ENCODE measurements around the gene PRR36. TPM values are rescaled to one million over a fixed set of nuclear protein-coding genes. Genes with fewer than 3 reads are reported as not detected.

Gene PRR36
- total RNA-seq, 4 donors from 2014 or later = 0.35 to 0.85 TPM; not detected in 2

DNA sequence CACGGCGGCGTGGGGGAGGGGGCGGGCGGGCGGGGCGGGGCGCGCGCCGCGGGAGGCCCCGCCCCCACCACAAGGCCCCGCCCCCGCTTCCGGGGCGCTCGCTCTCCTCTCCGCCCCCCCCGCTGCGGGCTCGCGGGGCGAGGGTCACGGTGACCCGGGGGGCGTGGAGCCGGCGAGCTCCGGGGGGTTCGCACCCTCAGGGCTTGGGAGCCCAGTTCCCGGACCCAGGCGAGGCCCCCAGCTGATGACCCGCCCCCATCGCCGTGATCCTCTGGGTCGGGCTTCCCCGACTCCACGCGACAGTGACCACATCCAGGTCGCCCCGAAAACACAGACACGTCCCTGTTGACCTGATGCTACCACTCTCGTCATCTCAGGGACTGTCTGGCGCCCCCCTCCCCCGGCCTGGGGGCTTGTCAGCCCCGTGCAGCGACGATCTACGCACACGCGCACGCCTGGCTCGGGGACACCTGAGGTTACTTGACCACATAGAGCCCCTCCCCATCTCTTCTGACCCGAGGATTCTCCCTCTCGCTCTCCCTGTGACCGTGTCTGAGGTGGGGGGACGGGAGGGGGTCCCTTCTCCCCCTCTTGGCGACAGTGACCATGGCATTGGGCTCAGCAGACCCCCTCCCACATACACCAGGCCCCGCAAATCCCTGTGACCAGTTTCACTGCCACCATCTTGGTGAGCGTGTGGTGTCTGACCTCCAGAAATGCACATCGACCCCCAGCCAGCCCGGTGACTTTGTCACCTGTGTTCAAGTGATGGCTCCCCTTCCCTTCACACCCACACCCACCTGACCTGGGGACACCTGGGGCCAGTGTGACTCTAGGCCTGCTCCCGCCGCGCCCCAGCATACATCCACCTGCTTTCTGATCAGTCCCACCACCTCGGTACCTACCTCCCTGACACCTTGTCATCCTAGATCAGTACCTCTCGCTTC, 30.2 kb upstream of the PRR36 start:
- intact Hi-C loops (cut with DNase I; ENCODE audit: low total_unique reads) = no loop called here
- DNase-seq = peak; percentile 58 to 72
- no peaks in the 10 kb centered on the region for H3K27me3 ChIP-seq
- no peaks in the 10 kb centered on the region for H3K9me3 ChIP-seq
- H3K4me1 ChIP-seq = peaks cover 10 to 14% of the 10 kb centered on the region in 2 donors
- TF ChIP-seq POLR2A (IDR thresholded peaks at IDR 0.05) = no peak
- TF ChIP-seq, protein P1, sequence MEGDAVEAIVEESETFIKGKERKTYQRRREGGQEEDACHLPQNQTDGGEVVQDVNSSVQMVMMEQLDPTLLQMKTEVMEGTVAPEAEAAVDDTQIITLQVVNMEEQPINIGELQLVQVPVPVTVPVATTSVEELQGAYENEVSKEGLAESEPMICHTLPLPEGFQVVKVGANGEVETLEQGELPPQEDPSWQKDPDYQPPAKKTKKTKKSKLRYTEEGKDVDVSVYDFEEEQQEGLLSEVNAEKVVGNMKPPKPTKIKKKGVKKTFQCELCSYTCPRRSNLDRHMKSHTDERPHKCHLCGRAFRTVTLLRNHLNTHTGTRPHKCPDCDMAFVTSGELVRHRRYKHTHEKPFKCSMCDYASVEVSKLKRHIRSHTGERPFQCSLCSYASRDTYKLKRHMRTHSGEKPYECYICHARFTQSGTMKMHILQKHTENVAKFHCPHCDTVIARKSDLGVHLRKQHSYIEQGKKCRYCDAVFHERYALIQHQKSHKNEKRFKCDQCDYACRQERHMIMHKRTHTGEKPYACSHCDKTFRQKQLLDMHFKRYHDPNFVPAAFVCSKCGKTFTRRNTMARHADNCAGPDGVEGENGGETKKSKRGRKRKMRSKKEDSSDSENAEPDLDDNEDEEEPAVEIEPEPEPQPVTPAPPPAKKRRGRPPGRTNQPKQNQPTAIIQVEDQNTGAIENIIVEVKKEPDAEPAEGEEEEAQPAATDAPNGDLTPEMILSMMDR (IDR thresholded peaks at IDR 0.05) = no peak
- H3K4me3 ChIP-seq = peak overlapping the region; percentile 57 to 79
- peak overlapping the region; percentile 83 to 90 for H3K27ac ChIP-seq
- H3K36me3 ChIP-seq = no peaks in the 10 kb centered on the region

DNA sequence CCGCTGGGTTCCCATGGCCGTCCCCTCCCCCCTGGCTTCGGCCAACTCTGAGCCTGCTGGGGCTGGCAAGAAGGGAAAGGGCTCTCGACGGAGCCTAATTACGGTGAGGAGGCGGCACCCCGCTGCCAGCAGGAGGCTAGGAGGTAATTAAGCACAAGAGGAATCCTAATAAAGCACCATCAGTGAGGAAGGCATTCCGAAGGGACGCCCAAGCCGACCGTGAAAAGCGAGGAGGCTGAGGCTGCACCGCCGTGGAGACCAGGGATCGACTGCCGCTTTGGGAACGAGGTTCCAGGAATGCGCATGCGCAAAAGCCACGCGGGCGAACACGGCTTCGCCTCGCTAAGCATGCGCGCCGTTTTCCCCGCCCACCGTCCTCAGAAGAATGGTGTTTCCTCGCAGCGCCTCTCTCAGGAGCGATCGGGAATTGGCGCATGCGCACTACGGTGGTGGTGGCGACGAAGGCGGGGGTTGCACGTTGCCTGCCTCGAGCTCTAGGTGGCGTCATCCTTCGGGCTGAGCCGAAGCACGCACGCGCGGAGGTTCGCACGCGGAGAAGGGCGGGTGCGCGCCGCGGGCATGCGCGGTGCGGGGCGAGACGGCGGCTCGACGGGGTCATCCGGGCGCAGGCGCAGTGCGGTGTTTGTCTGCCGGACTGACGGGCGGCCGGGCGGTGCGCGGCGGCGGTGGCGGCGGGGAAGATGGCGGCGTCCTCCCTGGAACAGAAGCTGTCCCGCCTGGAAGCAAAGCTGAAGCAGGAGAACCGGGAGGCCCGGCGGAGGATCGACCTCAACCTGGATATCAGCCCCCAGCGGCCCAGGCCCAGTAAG, 29.3 kb upstream of the PRR36 start, which contains the start of gene MAP2K7:
MAP2K7 (plus strand) TSS at position 634 of the 830 bp plus-strand sequence; CDS start at position 702, 68 bp downstream.
- TF ChIP-seq, protein P1 (IDR thresholded peaks at IDR 0.05) = peak; percentile 60 to 91 (median 66)
- TF ChIP-seq POLR2A (IDR thresholded peaks at IDR 0.05) = peak; percentile 67 to 89
- H3K9me3 ChIP-seq = no peaks in the 10 kb centered on the region
- DNase-seq = peak; percentile 100
- peaks cover 10 to 14% of the 10 kb centered on the region in 2 donors for H3K4me1 ChIP-seq
- intact Hi-C loops (cut with DNase I; ENCODE audit: low total_unique reads) = no loop called here
- H3K36me3 ChIP-seq = no peaks in the 10 kb centered on the region
- H3K4me3 ChIP-seq = peak within 1 kb of the TSS; percentile 57 to 79
- peak within 1 kb of the TSS; percentile 83 to 90 for H3K27ac ChIP-seq
- no peaks in the 10 kb centered on the region for H3K27me3 ChIP-seq

DNA sequence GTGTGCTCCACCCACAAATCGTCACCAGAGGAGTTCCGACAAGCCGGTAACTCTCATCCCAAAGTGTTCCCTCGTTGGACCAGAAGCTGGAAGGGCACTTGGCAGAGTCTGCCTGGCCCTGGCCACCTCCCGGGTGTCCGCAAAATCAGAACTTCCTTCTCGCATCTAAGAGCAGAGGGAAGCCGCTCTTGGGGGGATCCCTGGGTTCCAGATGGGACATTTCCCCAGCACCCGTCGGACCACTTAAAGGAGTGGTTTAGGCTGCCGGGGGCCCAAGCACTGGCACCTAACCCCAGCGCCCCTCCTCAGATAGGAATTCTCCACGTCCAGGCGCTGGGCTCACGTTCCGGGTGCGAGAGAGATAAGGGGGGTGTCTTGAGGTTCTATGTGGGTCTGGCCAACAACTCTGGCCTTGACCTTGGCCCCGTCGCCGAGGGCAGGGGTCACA, 28.6 kb upstream of the PRR36 start:
- DNase-seq = peak in 1 of 2 donors; percentile 39
- H3K27ac ChIP-seq = peak overlapping the region; percentile 81 to 85
- intact Hi-C loops (cut with DNase I; ENCODE audit: low total_unique reads) = no loop called here

DNA sequence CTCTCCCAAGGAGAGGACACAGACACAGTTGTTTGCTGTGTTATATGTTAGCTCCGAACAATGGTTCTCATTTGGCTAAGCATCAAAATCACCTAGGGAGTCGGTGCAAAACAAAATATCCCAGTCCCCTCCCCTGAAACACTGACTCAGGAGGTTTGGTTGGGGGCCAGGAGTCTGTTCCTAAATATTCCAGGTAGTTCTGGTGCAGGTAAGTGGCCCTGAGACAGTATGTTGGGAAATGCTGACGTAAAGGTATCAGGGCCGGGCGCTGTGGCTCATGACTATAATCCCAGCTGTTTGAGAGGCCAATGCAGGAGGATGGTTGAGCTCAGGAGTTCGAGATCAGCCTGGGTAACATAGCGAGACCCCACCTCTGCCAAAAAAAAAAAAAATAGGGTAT, 27.1 kb upstream of the PRR36 start:
- TF ChIP-seq POLR2A (IDR thresholded peaks at IDR 0.05) = no peak
- TF ChIP-seq, protein P1 (IDR thresholded peaks at IDR 0.05) = no peak
- H3K4me3 ChIP-seq = no peak overlapping the region
- H3K4me1 ChIP-seq = peaks cover 10 to 14% of the 10 kb centered on the region in 2 donors
- H3K27ac ChIP-seq = no peak overlapping the region
- H3K36me3 ChIP-seq = no peaks in the 10 kb centered on the region
- intact Hi-C loops (cut with DNase I; ENCODE audit: low total_unique reads) = no loop called here
- H3K9me3 ChIP-seq = no peaks in the 10 kb centered on the region
- no peaks in the 10 kb centered on the region for H3K27me3 ChIP-seq
- no peak for DNase-seq

More for the DNA sequence above, 28.6 kb upstream of the PRR36 start:
- Histone ChIP-seq H3K27me3 (no peaks in the 10 kb centered on the region), H3K4me3 (peak overlapping the region; percentile 47), H3K36me3 (no peaks in the 10 kb centered on the region), H3K9me3 (no peaks in the 10 kb centered on the region), H3K4me1 (peaks cover 10 to 14% of the 10 kb centered on the region in 2 donors)
- TF ChIP-seq POLR2A (IDR thresholded peaks at IDR 0.05) = no peak
- TF ChIP-seq, protein P1 (IDR thresholded peaks at IDR 0.05) = no peak

Data from uterus (tissue), 4 donors.